Stimulated activated CD8-positive, alpha-beta memory T cell treated with anti-CD3 and anti-CD28 coated beads, Interleukin-4, amount 100 ng/mL, for 24 hours (primary cell): ENCODE measurements around the gene GADD45G.
A peak's percentile ranks its signal among the peaks of the same experiment; 100 is the strongest.

Experiments used
- DNase-seq: peaks from one replicate; pipeline ENCODE4 v3.0.0-alpha.2; 2020; ENCODE audit warnings: low read depth

Gene GADD45G, protein sequence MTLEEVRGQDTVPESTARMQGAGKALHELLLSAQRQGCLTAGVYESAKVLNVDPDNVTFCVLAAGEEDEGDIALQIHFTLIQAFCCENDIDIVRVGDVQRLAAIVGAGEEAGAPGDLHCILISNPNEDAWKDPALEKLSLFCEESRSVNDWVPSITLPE

GRCh38 chr9:89604729-89605464 is at the start of gene GADD45G:
Gene GADD45G, plus strand, starts transcription at chr9:89605012. Its CDS starts 110 bp downstream, at chr9:89605122.
- peak; percentile 76 for DNase-seq

DNA sequence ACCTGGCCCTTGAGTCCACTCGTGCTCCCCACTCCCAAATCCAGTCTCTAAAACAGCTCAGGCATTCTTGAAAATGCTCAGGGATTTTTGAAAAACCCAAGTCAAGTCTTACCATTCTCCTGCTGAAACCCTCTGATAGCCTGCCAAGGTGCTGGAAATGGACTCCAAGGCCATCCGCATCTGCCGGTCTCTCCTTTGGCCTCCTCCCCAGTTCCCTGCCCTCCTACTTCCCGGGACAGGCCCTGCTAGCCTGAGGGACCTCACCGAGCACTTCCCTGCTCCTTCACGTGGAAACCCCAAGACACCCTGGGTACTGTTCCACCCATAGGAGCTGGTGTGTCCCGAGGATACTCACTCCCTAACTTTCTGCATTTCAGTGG is 49.8 kb upstream of the GADD45G start:
- DNase-seq = no peak

DNA sequence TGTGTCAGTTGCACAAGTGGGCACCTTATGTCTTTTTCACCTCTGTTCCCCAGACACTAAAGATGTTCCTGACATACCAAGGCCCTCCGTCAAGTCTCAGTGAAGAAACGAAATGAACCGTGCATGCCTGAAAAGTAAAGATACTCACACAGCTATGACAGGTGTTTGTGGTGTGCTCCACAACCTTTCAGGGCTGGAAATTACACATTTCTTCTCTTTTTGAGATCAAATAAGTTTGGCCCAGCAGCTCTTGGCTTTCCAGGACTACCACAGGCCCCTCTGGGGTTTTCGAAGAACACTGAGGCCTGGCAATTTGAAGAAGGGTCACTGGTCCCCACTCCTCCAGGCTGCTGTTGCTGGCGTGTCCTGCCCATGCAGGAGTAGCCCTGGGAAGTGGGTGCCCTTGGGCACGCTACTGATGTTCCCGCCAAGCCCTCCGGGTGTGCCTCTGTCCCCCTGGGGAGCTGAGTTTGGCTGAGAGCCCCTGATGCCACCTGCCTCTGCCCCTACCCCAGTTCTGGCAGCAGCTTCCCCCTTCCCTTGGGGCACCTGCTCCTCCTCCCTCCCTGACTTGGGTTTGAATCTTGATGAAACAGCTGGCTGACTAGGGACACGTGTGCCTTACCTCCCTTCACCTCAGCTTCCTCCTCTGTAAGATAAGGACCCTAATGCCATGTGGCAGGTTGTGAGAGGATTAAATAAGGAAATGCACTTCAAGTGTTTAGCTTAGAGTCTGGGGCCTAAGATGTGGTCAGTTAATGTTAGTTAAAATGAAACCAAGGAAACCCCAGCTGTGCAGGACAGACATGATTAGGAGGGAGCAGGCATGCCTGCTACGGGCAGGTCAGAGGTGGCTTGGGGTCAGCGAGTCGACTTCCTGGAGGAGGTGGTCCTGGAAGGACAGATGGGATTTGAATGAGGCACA is 49.1 kb upstream of the GADD45G start:
- no peak for DNase-seq

DNA sequence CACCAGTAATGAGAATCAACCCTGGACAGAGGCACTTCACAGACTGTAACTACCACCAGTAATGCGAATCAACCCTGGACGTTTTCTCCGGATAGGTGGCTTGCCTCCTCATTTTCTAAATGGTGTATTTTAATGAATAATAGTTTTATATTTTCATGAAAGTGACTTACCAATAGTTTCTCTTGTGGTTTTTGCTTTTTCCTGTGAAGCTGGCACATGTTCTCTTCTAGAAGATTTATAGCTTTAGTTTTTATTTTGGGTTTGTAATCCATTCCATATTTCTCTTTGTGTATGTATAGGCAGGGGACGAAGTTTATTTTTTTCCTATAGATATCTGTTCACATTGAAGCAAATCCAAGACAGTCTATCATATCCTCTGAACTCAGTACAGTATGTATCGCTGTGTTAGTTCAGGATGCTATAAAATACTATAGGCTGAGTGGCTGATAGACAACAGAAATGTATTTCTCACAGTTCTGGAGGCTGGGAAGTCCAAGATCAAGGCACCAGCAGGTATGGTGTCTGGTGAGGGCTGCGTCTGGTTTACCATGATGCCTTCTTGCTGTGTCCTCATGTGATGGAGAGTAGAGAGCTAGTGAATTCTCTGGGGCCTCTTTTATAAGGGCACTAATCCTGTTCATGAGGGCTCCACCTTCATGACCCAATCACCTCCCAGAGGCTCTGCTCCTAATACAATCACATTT is 46.5 kb upstream of the GADD45G start:
- no peak for DNase-seq

- no peak for DNase-seq
Observed at GRCh38 chr9:89558948-89559347, 45.9 kb upstream of the GADD45G start.

- no peak for DNase-seq
Observed at GRCh38 chr9:89562186-89562814, 42.5 kb upstream of the GADD45G start.

DNA sequence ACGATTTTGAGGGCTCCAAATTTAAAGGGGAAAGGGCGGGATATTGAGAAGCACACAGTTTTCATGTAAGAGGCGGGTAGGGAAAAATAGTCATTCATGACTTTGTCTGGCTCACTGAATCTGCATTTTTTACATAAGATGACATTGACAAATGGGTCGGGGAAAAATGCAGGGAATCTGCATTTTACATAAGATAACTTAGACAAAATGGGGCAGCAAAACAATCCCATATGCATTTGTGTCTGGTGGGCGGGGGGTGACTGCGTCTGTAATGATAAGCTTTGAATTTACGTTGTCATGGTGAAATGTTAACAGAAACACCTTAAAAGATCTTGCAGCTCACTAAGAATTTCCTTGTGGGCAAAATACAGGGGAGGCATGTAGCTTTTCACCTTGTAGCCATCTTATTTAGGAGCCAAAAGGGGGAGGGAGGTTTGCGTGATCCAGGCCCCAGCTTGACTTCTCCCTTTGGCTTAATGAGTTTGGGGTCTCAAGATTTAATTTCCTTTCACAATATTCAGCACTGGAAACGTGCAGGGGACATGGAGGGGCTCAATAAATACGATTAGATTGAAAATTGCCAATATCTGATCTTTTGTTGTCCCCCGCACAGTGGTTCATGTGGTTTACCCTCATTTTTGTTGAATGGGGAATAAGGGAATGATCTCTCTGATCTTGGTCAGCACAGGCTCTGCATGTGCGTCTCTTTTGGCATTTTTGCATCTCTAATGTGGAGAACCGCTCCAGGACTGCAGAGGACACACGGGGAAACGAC is 41.1 kb upstream of the GADD45G start:
- no peak for DNase-seq

DNA sequence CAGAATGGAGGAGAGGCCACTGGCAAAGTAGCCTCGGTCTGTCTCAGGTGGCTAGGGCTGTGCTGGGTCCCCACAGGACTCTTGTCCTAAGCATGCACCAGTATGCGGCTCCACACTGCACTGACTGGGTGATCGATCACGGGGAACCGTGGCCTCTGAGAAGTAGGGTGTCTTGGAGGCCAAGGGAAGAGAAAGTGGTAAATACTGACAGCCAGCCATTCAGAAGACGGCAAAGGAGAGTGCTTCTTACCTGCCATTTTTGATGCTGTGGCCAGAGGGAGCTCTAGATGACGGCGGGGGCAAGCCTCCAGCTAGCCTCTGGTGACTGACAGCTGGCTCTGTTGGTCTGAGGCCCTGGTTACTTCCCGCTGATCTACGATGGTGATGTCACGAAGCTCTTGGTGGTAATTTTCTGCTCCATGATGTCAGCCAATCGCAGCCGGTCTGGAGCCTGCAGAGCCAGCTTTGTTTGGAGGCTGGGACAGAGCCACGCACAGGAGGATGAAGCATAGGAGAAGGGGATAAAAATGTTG is 40.4 kb upstream of the GADD45G start:
- DNase-seq = no peak

- no peak for DNase-seq
Observed at GRCh38 chr9:89567649-89568048, 37.2 kb upstream of the GADD45G start.

- no peak for DNase-seq
Observed at GRCh38 chr9:89574309-89574708, 30.5 kb upstream of the GADD45G start.

DNA sequence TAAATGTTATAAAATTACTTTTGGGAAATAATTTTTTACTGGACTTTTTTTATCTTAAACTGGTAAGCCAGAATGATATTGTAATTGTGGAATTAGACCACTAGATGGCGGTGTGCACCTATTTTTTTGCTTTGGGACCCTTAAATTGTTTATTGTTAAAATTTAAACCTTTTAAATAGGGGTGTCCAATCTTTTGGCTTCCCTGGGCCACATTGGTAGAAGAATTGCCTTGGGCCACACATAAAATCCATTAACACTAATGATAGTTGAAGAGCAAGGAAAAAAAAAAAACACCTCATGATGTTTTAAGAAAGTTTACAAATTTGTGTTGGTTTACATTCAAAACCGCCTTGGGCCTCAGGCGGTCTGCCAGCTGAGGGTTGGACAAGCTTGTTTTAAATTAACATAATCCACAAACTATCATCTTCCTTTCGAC is 28.4 kb upstream of the GADD45G start:
- no peak for DNase-seq

GRCh38 chr9:89577363-89577762 is 27.4 kb upstream of the GADD45G start:
- DNase-seq = no peak

DNA sequence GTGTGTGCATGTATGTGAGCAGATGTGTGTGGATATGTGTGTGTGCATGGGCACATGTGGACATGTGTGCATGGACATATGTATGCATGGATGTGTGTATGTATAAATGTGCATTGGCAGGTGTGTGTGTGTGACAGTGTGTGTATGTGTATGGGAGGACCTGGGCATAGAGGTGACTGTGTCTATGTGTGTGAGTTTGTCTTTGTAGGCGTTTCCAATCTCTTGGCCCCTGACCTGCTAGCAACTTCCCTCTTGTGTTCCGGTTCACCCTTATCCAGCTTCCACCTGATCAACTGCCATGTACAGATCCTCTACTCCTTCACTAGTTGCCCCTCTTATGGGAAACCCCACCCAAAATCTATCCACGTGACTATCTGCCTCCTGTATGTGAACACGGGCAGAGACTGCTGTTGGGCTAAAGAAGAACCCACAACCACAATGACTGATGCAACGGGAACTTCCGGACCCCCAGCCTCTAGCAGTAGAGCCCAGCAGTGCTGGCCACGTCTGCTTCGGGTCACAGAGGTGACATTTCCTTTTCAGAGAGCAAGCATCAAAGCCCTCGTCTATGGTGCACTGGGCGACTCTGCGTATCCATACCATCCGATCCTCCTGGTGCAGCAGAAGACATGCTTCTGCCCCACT is 24.9 kb upstream of the GADD45G start:
- no peak for DNase-seq

DNA sequence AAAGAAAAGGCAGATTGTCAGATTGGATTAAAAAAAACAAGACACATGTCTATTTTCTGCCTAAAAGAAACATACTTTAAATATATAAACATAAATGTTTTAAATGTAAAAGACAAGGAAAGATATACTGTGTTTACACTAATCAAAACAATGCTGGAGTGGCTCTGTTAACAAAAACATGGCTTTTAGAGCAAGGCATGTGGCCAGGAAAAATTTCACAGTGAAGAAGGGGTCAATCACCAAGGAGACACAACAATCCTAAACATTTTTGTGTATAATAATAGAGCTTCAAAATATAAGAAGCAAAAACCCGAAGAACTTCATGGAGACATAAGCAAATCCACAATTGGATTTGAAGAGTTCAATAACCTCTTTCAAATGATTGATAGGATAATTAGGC is 18.5 kb upstream of the GADD45G start:
- no peak for DNase-seq

- DNase-seq = no peak
Observed at GRCh38 chr9:89588271-89588879, 16.4 kb upstream of the GADD45G start.

DNA sequence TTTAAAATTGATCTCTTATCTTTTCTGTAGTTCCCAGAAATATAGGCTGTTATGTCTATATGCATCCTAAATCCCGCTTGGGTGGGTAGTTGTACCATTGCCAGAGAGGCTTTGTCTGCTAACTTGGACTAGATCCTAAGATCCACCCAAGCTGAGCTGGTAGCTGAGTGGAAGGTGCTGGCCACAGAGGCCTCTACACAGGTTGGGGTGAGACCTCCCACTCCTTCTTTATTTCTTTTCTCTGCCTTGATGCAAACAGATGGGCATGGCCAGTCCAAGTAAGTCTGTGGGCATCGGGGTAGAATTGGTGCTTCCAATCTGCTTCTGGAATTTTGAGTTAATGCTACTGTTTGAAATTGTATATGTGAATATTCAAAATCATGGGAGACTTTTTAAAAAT is 14.4 kb upstream of the GADD45G start:
- no peak for DNase-seq

GRCh38 chr9:89591274-89592212 is 13.3 kb upstream of the GADD45G start:
- no peak for DNase-seq

DNA sequence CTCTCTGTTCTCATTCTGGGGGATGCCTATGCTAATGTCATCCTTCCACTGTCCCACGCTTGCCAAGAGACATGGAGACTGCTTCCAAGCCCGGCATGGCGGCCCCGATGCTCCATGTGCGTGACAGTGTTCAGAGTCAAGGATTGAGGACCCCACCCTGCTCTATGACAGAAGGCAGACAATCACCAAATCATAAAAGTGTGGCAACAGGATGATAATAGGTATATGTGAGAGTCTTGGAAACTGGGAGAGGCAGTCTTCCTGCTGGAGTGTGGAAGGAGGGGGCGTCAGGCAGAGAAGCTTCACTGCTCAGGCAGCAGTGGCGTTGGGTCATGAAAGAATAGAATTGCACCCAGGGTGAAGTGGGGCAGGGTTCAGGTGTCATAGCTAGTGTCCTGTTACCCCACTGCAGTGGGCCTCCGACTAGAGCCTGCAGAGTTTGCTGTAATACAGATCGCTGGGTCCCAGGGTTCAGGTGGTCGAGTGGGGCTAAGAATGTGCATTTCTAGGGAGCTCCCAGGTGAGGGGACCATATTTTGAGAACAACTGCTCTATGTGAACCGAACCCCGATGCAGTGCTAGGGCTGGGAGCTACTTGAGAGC is 12.5 kb upstream of the GADD45G start:
- DNase-seq = no peak
